GM21528 (cell line): ENCODE measurements around the gene ITPKA.
A peak's percentile ranks its signal among the peaks of the same experiment; 100 is the strongest.

Source experiments
- ATAC-seq: cut with Tn5 transposase; IDR thresholded peaks from one replicate; pipeline ENCODE4 v1.9.1; 2021; ENCODE audit warnings: mild to moderate bottlenecking, moderate library complexity; ENCODE audit not compliant: unreplicated experiment, low FRiP score

ITPKA gene

GRCh38 chr15:41489641-41490040 is 4.0 kb upstream of the ITPKA start:
- ATAC-seq: no peak

- ATAC-seq: no peak
Measured at GRCh38 chr15:41490355-41490754, 3.3 kb upstream of the ITPKA start.

- ATAC-seq: no peak
Measured at GRCh38 chr15:41491889-41492288, 1.8 kb upstream of the ITPKA start.

GRCh38 chr15:41492597-41493204 is 973 bp upstream of the ITPKA start:
- no peak for ATAC-seq

- no peak for ATAC-seq
Measured at GRCh38 chr15:41493902-41494189, 172 bp downstream of the ITPKA start.

- ATAC-seq: peak; percentile 25
Measured at GRCh38 chr15:41494190-41494921, 682 bp downstream of the ITPKA start.

- ATAC-seq: no peak
Measured at GRCh38 chr15:41494922-41495735, 1.5 kb downstream of the ITPKA start.

GRCh38 chr15:41495736-41496599 is 2.3 kb downstream of the ITPKA start:
- no peak for ATAC-seq

- ATAC-seq: no peak
Measured at GRCh38 chr15:41498657-41499056, 5.0 kb downstream of the ITPKA start.

- ATAC-seq: no peak
Measured at GRCh38 chr15:41499109-41499851, 5.6 kb downstream of the ITPKA start.

GRCh38 chr15:41501191-41501917 is 7.7 kb downstream of the ITPKA start:
- ATAC-seq: no peak

- ATAC-seq: no peak
Measured at GRCh38 chr15:41501931-41502794, 8.5 kb downstream of the ITPKA start.

GRCh38 chr15:41502795-41503668 is 9.4 kb downstream of the ITPKA start:
- no peak for ATAC-seq

GRCh38 chr15:41503669-41504010 is 10.0 kb downstream of the ITPKA start:
- ATAC-seq: no peak

- no peak for ATAC-seq
Measured at GRCh38 chr15:41504751-41505492, 11.2 kb downstream of the ITPKA start.

- ATAC-seq: no peak
Measured at GRCh38 chr15:41505776-41506175, 12.1 kb downstream of the ITPKA start.

- ATAC-seq: no peak
Measured at GRCh38 chr15:41506796-41507341, 13.2 kb downstream of the ITPKA start.
